PC-9 (cell line): ENCODE data around the gene MYH4.

ENCODE experiments used
- CTCF ChIP-seq: fragments of 200-600 bp; sonication (generic); conservative IDR thresholded peaks from 2 replicates; pipeline ENCODE4 v1.6.1; 2017; ENCODE audit warnings: mixed run types, antibody characterized with exemption, mild to moderate bottlenecking, moderate library complexity
- EZH2 ChIP-seq: fragments of 200-600 bp; sonication (generic); IDR thresholded peaks from 2 replicates; pipeline ENCODE4 v1.8.0; 2017; ENCODE audit warnings: antibody characterized with exemption, low read depth

GRCh38 chr17:10458701-10459100 lies 10.7 kb downstream of the MYH4 start:
- no peak for TF ChIP-seq EZH2
- TF ChIP-seq CTCF = no peak
